ENCODE results near the gene ERVV-1.
"Not testable (repeated sequence)": the region's sequence is repeated elsewhere in the genome, so short reads cannot be mapped to it uniquely, and the experiment has no call there.

Gene ERVV-1

GRCh38 chr19:53028306-53028705 lies 14.6 kb downstream of the ERVV-1 start:
- DNase-seq = not testable (repeated sequence)

DNA sequence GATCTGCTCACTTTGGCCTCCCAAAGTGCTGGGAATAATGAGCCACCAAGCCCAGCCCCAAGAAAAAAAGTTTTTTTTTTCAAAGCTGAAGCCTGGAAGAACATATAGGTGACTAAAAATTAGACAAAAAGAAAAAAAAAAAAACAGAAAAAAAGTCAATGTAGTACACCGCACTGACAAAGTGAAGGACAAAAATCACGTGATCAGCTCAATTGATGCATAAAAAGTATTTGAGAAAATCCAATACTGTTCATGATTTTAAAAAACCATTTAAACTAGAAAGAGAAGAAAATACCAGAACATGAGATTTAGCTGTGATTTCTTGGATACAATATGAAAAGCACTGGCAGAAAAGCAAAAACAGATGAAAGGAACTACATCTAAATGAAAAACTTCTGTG lies 20.3 kb downstream of the ERVV-1 start:
- no peak for DNase-seq

DNA sequence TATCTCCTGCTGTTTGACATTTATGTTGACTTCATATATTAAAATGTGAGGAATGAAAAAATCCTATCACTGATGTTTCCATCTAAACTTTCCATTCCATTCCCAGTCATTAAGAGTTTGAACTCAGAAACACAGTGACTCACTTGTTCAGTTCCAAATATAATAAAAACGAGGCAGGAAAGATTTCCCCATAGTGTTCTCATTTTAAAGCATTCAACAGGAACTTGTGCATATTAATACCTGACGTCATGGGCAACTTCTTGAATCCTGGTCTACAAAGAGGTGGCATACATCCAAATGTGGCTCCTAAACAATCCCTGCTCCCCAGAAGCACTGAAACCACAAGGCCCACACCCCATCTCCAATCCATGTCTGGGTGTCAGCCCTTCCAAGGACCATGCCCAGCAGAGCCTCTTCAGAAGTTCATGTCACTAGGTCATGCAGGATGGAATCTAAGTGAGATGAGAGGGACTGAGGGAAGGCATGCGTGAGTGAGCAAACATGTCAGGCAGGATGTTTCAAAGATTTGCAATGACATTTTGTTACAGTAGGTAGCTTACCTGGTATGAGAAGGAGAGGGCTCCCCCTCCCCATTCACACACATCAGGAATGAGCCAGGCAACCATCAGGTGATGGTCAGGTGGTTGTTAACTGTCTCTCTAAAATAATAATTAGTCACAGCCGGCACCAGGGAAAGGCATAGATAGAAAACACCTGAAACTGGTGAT lies 21.4 kb downstream of the ERVV-1 start:
- no peak for DNase-seq

DNA sequence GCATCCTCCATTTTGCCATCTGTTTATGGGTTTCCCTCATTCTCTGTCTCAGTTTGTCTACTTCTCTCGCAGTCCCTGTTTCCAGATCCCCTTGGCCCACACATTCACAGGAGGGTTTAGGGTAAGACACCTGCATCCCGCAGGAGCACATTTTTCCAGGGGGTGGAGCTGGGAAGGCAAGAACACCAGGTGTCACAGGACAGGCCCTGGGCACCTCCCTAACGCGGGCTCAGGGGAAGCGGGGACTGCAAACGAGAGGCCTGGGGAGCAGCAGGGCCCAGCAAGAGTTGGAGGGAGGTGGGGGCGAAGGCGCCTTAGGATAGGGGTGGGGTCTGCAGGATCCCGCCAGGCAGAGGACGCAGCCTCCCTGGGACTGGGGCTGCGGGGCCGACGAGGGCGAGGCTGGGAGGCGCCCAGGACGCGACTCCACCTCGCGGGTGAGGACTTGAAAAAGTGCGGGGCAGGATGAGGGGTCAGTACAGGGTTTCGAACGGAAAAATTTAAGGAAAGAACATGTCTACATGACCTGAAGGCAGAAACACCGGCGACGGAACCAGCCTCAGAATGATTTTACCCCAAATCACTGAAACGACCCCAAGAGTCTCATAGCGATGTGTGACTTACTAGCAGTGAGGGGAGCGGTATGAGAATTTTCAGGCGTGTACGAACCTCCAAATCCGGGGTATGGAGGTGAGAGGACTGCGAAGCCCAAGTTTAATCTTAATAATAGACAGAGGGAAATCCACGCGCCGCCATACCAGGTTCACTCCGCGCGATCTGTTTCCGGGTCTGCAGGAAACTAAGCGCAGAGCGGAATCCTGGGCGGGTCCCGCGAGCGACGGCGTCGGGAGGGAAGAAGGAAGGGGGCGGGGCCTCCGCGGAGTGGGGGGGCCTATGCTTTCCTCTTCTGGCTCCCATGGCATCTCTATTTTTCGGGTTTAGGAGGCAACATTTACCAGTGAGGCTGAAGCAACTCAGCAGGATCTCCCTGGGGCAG lies 23.7 kb downstream of the ERVV-1 start:
- peak in 1 of 4 experiments; percentile 1 for DNase-seq

- no peak for DNase-seq
Observed at GRCh38 chr19:53041366-53041765, 27.6 kb downstream of the ERVV-1 start.

- no peak for DNase-seq
Observed at GRCh38 chr19:53045536-53045935, 31.8 kb downstream of the ERVV-1 start.

DNA sequence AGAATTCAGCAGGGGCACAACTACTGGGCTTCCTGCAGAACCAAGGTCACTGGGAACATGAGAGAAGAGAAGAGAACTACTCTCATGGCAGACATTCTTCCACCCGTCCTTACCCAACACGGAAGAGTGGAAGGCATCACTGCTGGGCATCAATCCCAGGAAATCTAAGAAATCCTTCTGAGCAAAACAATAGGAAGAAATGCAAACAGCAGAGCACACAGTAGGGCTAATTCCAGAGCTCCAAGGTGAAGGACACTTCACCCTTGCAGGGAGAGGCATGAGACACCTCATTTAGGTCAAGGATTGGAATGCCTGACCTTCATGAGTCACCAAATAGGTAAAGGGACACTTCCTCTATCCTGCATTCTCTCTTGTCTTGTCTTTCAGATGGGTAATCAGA lies 33.7 kb downstream of the ERVV-1 start:
- no peak for DNase-seq

DNA sequence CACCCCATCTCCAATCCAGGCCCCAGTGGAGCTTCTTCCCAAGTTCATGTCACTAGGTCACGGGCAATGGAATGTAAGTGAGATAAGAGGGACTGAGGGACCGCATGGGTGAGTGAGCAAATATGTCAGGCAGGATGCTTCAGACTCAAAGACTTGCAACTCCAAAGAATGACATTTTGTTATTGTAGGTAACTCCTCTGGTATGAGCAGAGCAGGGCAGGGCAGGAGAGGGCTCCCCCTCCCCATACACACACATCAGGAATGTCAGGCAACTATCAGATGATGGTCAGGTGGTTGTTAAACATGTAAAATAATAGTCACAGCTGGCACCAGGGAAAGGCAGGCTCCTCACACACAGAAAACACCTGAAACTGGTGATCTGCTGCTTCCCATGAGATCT lies 41.4 kb downstream of the ERVV-1 start:
- DNase-seq = no peak

GRCh38 chr19:53057904-53058580 lies 44.3 kb downstream of the ERVV-1 start:
- DNase-seq = no peak

All from activated naive CD4-positive, alpha-beta T cell (primary cell).